Activated B cell treated with CpG ODN at 0.5 μM for 24 hours (primary cell): ENCODE results near the gene HABP4. TPM values are rescaled to one million over a fixed set of nuclear protein-coding genes. Genes with fewer than 3 reads are reported as not detected.

Source experiments
- ATAC-seq: fragments of 200-7000 bp; cut with Tn5 transposase; one replicate; pipeline ENCODE4 v1.10.0; 2021; ENCODE audit warnings: low read depth, mild to moderate bottlenecking, moderate library complexity
- CTCF ChIA-PET: fragments of 350-600 bp; sonication (Branson Sonifier 250); formaldehyde crosslinking; loops from one replicate; lab custom pipeline; 2021; ENCODE audit warnings: antibody characterized with exemption; lab: Charles Lee
- POLR2A ChIA-PET: fragments of 350-600 bp; sonication (Branson Sonifier 250); formaldehyde crosslinking; loops from one replicate; lab custom pipeline; 2021; ENCODE audit warnings: antibody characterized with exemption; lab: Charles Lee
- DNase-seq: peaks from one replicate; pipeline ENCODE4 v3.0.0; 2022
- H3K27ac Mint-ChIP-seq: one replicate; pipeline ENCODE4 v1.8.0; 2020; ENCODE audit warnings: mixed read lengths
- H3K27me3 Mint-ChIP-seq: one replicate; pipeline ENCODE4 v1.8.0; 2021; ENCODE audit warnings: mixed read lengths
- H3K36me3 Mint-ChIP-seq: one replicate; pipeline ENCODE4 v1.8.0; 2021; ENCODE audit warnings: low read depth, mixed read lengths
- H3K4me1 Mint-ChIP-seq: one replicate; pipeline ENCODE4 v1.8.0; 2021; ENCODE audit warnings: mixed read lengths
- H3K4me3 Mint-ChIP-seq: one replicate; pipeline ENCODE4 v1.8.0; 2020; ENCODE audit warnings: mild to moderate bottlenecking, mixed read lengths
- H3K9me3 Mint-ChIP-seq: one replicate; pipeline ENCODE4 v1.8.0; 2020; ENCODE audit warnings: mixed read lengths
- CTCF ChIP-seq: fragments of 200-600 bp; IDR thresholded peaks from one replicate; pipeline ENCODE4 v1.8.0; 2022; ENCODE audit warnings: antibody characterized with exemption, mild to moderate bottlenecking
- intact Hi-C: fragments of 100-400 bp; cut with micrococcal nuclease; formaldehyde crosslinking; loops from one replicate; pipeline ENCODE4 v1.15.1; 2024
- total RNA-seq: library from RNA; stranded (reverse); gene quantifications from 2 replicates; pipeline ENCODE4 v1.2.3, GENCODE V29; 2022

The HABP4 gene
- total RNA-seq, 1 donor from 2014 or later = 8.1 TPM

DNA sequence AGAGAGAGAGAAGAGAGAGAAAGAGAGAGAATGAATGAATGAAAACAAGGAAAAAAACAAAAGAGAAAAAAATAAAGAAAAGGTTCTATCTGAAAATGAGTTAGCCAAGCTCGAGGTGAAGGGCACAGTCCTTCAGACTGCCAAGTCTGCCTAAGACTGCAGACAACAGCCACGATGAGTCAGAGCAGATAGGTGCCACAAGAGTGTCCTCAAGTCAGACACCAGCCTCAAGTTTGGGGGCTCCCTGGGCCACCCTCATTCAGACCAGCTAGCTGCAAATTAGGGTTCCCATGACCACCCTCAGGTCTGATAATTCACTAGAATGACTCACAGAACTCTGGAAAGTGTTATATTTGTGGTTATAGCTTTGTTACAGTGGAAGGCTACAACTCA lies 13.9 kb upstream of the HABP4 start:
- no peak for TF ChIP-seq CTCF
- H3K36me3 Mint-ChIP-seq = no peaks in the 10 kb centered on the region
- H3K4me1 Mint-ChIP-seq = no peaks in the 10 kb centered on the region
- intact Hi-C loops = no loop called here
- H3K4me3 Mint-ChIP-seq = no peak overlapping the region
- ChIA-PET POLR2A (no interaction called here), CTCF (interaction anchor here (0.7 kb wide), 1 partner anchor 108 kb away, joined by 3 read pairs; no protein-coding TSS in a partner anchor)
- DNase-seq = no peak
- H3K27ac Mint-ChIP-seq = no peak overlapping the region
- H3K9me3 Mint-ChIP-seq = no peaks in the 10 kb centered on the region
- ATAC-seq = no peak
- H3K27me3 Mint-ChIP-seq = peaks cover 5% of the 10 kb centered on the region

GRCh38 chr9:96436456-96437126 lies 13.4 kb upstream of the HABP4 start:
- POLR2A ChIA-PET = interaction anchor here (0.6 kb wide), 1 partner anchor 9 kb away, joined by 4 read pairs; no protein-coding TSS in a partner anchor

DNA sequence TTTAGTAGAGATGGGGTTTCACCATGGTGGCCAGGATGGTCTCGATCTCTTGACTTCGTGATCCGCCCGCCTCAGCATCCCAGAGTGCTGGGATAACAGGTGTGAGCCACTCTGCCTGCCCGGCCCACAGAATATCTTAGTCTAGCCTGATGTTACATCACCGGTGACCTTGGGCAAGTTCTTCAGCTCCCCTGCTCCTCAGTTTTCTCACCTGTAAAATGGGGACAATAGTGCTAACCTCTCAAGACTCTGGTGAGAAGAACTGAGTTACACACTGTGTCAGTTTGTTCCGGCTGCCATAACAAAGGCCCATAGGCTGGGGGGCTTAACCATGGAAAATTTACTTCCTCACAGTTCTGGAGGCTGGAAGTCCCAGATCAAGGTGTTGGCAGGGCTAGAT lies 12.5 kb upstream of the HABP4 start:
- ChIA-PET CTCF (no interaction called here), POLR2A (interaction anchor here (0.6 kb wide), 1 partner anchor 8 kb away, joined by 4 read pairs; no protein-coding TSS in a partner anchor)
- DNase-seq (no peak), ATAC-seq (no peak)
- Mint-ChIP-seq H3K27me3 (peaks cover 5% of the 10 kb centered on the region), H3K4me1 (no peaks in the 10 kb centered on the region), H3K36me3 (no peaks in the 10 kb centered on the region), H3K4me3 (no peak overlapping the region), H3K9me3 (no peaks in the 10 kb centered on the region), H3K27ac (no peak overlapping the region)
- intact Hi-C loops = no loop called here
- no peak for TF ChIP-seq CTCF

More at GRCh38 chr9:96436456-96437126, 13.4 kb upstream of the HABP4 start:
- no peak for ATAC-seq
- Mint-ChIP-seq H3K36me3 (no peaks in the 10 kb centered on the region), H3K9me3 (no peaks in the 10 kb centered on the region), H3K27me3 (peaks cover 5% of the 10 kb centered on the region), H3K4me3 (no peak overlapping the region), H3K27ac (no peak overlapping the region), H3K4me1 (no peaks in the 10 kb centered on the region)
- CTCF ChIA-PET = no interaction called here
- intact Hi-C loops = no loop called here
- DNase-seq = no peak
- TF ChIP-seq CTCF = no peak

GRCh38 chr9:96440671-96441199 lies 9.2 kb upstream of the HABP4 start:
- ChIA-PET CTCF (no interaction called here), POLR2A (no interaction called here)
- TF ChIP-seq CTCF = no peak
- no peak for DNase-seq
- Mint-ChIP-seq H3K27ac (no peak overlapping the region), H3K27me3 (no peaks in the 10 kb centered on the region), H3K4me3 (no peak overlapping the region), H3K9me3 (no peaks in the 10 kb centered on the region), H3K36me3 (no peaks in the 10 kb centered on the region), H3K4me1 (no peaks in the 10 kb centered on the region)
- no peak for ATAC-seq
- intact Hi-C loops = loop anchor here (10.0 kb wide), 1 partner anchor 214 kb away; the partner anchor contains the start of gene PRXL2C

DNA sequence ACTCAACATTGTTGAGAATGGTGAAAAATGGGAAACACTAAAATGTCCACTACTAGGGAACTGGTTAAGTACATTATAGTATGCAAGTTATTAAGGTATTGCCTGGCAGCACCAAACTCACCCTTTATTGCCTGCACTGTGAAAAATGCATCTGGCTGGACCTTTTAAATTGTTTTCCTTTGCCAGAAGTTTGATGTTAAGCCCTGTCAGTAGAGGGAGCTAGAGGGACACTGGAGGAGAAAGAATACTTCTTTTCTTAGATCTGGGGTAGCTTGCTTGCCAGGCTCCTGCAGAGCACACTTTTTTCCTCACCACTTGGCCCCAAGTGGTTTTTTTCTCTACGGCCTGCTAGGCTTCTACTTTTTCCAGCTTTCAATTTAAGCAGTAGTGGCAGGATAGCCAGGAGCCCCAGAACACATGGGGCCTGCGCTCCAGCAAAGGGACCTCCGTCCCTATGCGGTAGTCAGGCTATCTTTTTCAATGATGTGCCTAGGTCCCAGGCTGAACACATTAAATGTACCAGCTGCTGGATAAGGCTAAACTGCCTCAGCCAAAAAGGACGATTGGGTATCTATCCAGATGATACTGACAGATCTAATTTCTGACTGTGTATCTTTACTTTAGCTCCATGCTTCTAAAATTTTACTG lies 8.0 kb upstream of the HABP4 start:
- ChIA-PET POLR2A (no interaction called here), CTCF (interaction anchor here (0.7 to 1.4 kb wide), 4 partner anchors 10 to 225 kb away, joined by 3 to 6 read pairs (median 4); no protein-coding TSS in a partner anchor)
- DNase-seq (no peak), ATAC-seq (no peak)
- intact Hi-C loops = loop anchor here (10.0 kb wide), 1 partner anchor 213 kb away; the partner anchor contains the start of gene PRXL2C
- no peaks in the 10 kb centered on the region for H3K4me1 Mint-ChIP-seq
- H3K36me3 Mint-ChIP-seq = no peaks in the 10 kb centered on the region
- TF ChIP-seq CTCF = no peak
- H3K9me3 Mint-ChIP-seq = no peaks in the 10 kb centered on the region
- H3K27me3 Mint-ChIP-seq = no peaks in the 10 kb centered on the region
- H3K4me3 Mint-ChIP-seq = no peak overlapping the region
- H3K27ac Mint-ChIP-seq = no peak overlapping the region
